Lung (tissue), 12 donors: Measurements from ENCODE around the gene ZNF638. TPM values are rescaled to one million over a fixed set of nuclear protein-coding genes. Genes with fewer than 3 reads are reported as not detected.
"Not testable (repeated sequence)": the region's sequence is repeated elsewhere in the genome, so short reads cannot be mapped to it uniquely, and the experiment has no call there.

Source experiments
- ATAC-seq: fragments of 200-7000 bp; cut with Tn5 transposase; one replicate; pipeline ENCODE4 v1.9.1; 2020; ENCODE audit warnings: moderate number of reproducible peaks; ENCODE audit not compliant: insufficient read depth, low FRiP score
- DNase-seq, 3 donors: peaks; one replicate each; pipeline ENCODE4 v3.0.0-alpha.2; 2013 to 2017
- H3K27ac ChIP-seq, 2 donors: one replicate each; pipeline ENCODE4 v1.5.1; 2013; ENCODE audit warnings: mild to moderate bottlenecking in 2 of 2, moderate library complexity in 2 of 2, control low read depth in 1 of 2, inconsistent platforms in 1 of 2, low read depth in 1 of 2, low read length in 1 of 2
- H3K27me3 ChIP-seq, 3 donors: one replicate each; pipeline ENCODE4 v1.5.1; 2013; ENCODE audit warnings: low read length in 2 of 3; ENCODE audit not compliant: control insufficient read depth in 3 of 3, insufficient read depth in 3 of 3
- H3K36me3 ChIP-seq, 4 donors: one replicate each; pipeline ENCODE4 v1.5.1; 2013; ENCODE audit warnings: low read length in 4 of 4, mild to moderate bottlenecking in 1 of 4, moderate library complexity in 1 of 4; ENCODE audit not compliant: control insufficient read depth in 4 of 4, insufficient read depth in 4 of 4
- H3K4me1 ChIP-seq, 5 donors: one replicate each; pipeline ENCODE4 v1.5.1; 2013; ENCODE audit warnings: low read length in 5 of 5, mild to moderate bottlenecking in 2 of 5, moderate library complexity in 1 of 5; ENCODE audit not compliant: control insufficient read depth in 5 of 5, insufficient read depth in 5 of 5
- H3K4me3 ChIP-seq: one replicate; pipeline ENCODE4 v1.5.1; 2013; ENCODE audit warnings: mild to moderate bottlenecking, control low read depth, moderate library complexity
- H3K9ac ChIP-seq, 2 donors: one replicate each; pipeline ENCODE4 v1.5.1; 2013; ENCODE audit warnings: low read length in 2 of 2, control low read depth in 1 of 2; ENCODE audit not compliant: insufficient read depth in 1 of 2
- H3K9me3 ChIP-seq, 4 donors: one replicate each; pipeline ENCODE4 v1.5.1; 2013; ENCODE audit warnings: low read length in 3 of 4, mild to moderate bottlenecking in 1 of 4, moderate library complexity in 1 of 4; ENCODE audit not compliant: control insufficient read depth in 4 of 4, insufficient read depth in 3 of 4
- CTCF ChIP-seq: IDR thresholded peaks from 2 replicates; pipeline ENCODE4 v1.5.1; 2012; ENCODE audit warnings: mild to moderate bottlenecking; ENCODE audit errors: control extremely low read depth, extremely low read depth
- WGBS, 2 donors: extraction: QIAGEN DNeasy Blood & Tissue Kit; methylation state at CpG; one replicate each; pipeline ENCODE4 v1.1.7; 2013; 5-methylcytosine and 5-hydroxymethylcytosine counted together
- polyA plus RNA-seq, 2 donors: library from polyadenylated mRNA; stranded (reverse); fragments of 200-250 nt; gene quantifications; one replicate each; pipeline ENCODE4 v1.2.1, GENCODE V29; 2013
- total RNA-seq, 2 donors: library from RNA; depleted of rRNA in 1 of 2; stranded (reverse); fragments of >200 nt in 1 of 2; gene quantifications; one replicate each; pipeline ENCODE4 v1.2.1, GENCODE V29; 2014 to 2021
- donor health status: control.
- donor health status: control.
- donor health status: Bipolar disorder and iron deficiency.
- donor health status: healthy.
- donor health status: DM: yes; HTN: yes; CAD: no.

The ZNF638 gene
- total and polyA plus RNA-seq, 4 donors, result 45.1 to 371 (median 105) TPM

- peaks cover 0 to 3% (median 0%) of the 10 kb centered on the region in 3 donors for H3K27me3 ChIP-seq
- H3K4me3 ChIP-seq, result no peak overlapping the region
- H3K9me3 ChIP-seq, result peaks cover 0 to 4% (median 0%) of the 10 kb centered on the region in 4 donors
- H3K4me1 ChIP-seq, result no peaks in the 10 kb centered on the region
- no peak for TF ChIP-seq CTCF
- no peak overlapping the region for H3K27ac ChIP-seq
- peaks cover 0 to 1% (median 0%) of the 10 kb centered on the region in 4 donors for H3K36me3 ChIP-seq
- 95 to 96% methylated on average over 3 of the region's 3 CpGs for WGBS, 2 donors
- no peak for ATAC-seq
- no peak overlapping the region for H3K9ac ChIP-seq
- DNase-seq, result no peak
Measured at GRCh38 chr2:71326968-71327367, 4.6 kb upstream of the ZNF638 start.

GRCh38 chr2:71327916-71328315, 3.7 kb upstream of the ZNF638 start:
- H3K9ac ChIP-seq, result no peak overlapping the region
- peaks cover 0 to 5% (median 0%) of the 10 kb centered on the region in 4 donors for H3K36me3 ChIP-seq
- TF ChIP-seq CTCF, result no peak
- H3K4me3 ChIP-seq, result no peak overlapping the region
- H3K27ac ChIP-seq, result no peak overlapping the region
- H3K27me3 ChIP-seq, result peaks cover 0 to 3% (median 0%) of the 10 kb centered on the region in 3 donors
- DNase-seq (no peak), ATAC-seq (no peak)
- 74 to 76% methylated on average over 4 of the region's 4 CpGs for WGBS, 2 donors
- H3K9me3 ChIP-seq, result peaks cover 0 to 1% (median 0%) of the 10 kb centered on the region in 4 donors
- H3K4me1 ChIP-seq, result no peaks in the 10 kb centered on the region

- Histone ChIP-seq H3K27me3 (peaks cover 0 to 3% (median 0%) of the 10 kb centered on the region in 3 donors), H3K9ac (no peak overlapping the region), H3K4me3 (no peak overlapping the region), H3K27ac (no peak overlapping the region), H3K36me3 (peaks cover 0 to 5% (median 3%) of the 10 kb centered on the region in 4 donors), H3K9me3 (no peaks in the 10 kb centered on the region), H3K4me1 (peaks cover 0 to 14% (median 3%) of the 10 kb centered on the region in 5 donors)
- no peak for ATAC-seq
- no peak for DNase-seq
- TF ChIP-seq CTCF, result no peak
Measured at GRCh38 chr2:71330155-71330554, 1.4 kb upstream of the ZNF638 start.

- peaks cover 0 to 14% (median 3%) of the 10 kb centered on the region in 5 donors for H3K4me1 ChIP-seq
- H3K27ac ChIP-seq, result no peak overlapping the region
- DNase-seq, result no peak
- H3K9me3 ChIP-seq, result no peaks in the 10 kb centered on the region
- peaks cover 0 to 5% (median 3%) of the 10 kb centered on the region in 4 donors for H3K36me3 ChIP-seq
- H3K27me3 ChIP-seq, result peaks cover 0 to 3% (median 0%) of the 10 kb centered on the region in 3 donors
- no peak for TF ChIP-seq CTCF
- no peak for ATAC-seq
- no peak overlapping the region for H3K4me3 ChIP-seq
- H3K9ac ChIP-seq, result no peak overlapping the region
- 55 to 59% methylated on average over 14 of the region's 14 CpGs for WGBS, 2 donors
Measured at GRCh38 chr2:71330585-71331330, 824 bp upstream of the ZNF638 start.

GRCh38 chr2:71331331-71331580, 326 bp upstream of the ZNF638 start:
- H3K9me3 ChIP-seq, H3K4me3 ChIP-seq, H3K9ac ChIP-seq, H3K36me3 ChIP-seq, DNase-seq, H3K27me3 ChIP-seq, ATAC-seq: not testable (repeated sequence)
- Histone ChIP-seq H3K27ac (peak overlapping the region in 1 of 2 donors; percentile 44), H3K4me1 (peaks cover 0 to 14% (median 3%) of the 10 kb centered on the region in 5 donors)
- 8% methylated on average over 9 of the region's 9 CpGs for WGBS, 2 donors
